OCI-LY3 (cell line): ENCODE results near the gene NUDC.

Source experiments
- CTCF ChIP-seq: fragments of 200-600, 300-600 bp; sonication (generic); IDR thresholded peaks from 2 replicates; pipeline ENCODE4 v1.5.1; 2014; ENCODE audit warnings: antibody characterized with exemption, low read length, low read depth
- EZH2phosphoT487 ChIP-seq: fragments of 200-600 bp; shearing (Covaris generic); IDR thresholded peaks from 2 replicates; pipeline ENCODE4 v1.6.1; 2018; ENCODE audit warnings: antibody characterized with exemption, mixed run types, low read depth

DNA sequence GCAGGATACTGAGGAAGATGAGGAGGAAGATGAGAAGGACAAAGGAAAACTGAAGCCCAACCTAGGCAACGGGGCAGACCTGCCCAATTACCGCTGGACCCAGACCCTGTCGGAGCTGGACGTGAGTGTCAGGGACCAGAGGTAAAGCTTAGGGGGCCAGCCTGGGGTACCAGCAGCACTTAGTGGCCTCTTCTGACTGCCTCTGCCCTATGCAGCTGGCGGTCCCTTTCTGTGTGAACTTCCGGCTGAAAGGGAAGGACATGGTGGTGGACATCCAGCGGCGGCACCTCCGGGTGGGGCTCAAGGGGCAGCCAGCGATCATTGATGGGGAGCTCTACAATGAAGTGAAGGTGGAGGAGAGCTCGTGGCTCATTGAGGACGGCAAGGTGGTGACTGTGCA is 21.1 kb downstream of the NUDC start:
- TF ChIP-seq CTCF (no peak), EZH2phosphoT487 (no peak)
